K562 (cell line): ENCODE data around the gene SCYL3. TPM values are rescaled to one million over a fixed set of nuclear protein-coding genes. Genes with fewer than 3 reads are reported as not detected.

ENCODE experiments used
- ATAC-seq: fragments of 200-7000 bp; cut with Tn5 transposase; 3 replicates; pipeline ENCODE4 v1.9.1; 2020; ENCODE audit warnings: moderate library complexity
- BruUV-seq: library from RNA; stranded (reverse); fragments of 400-500 nt; replicated peaks from 2 replicates; lab custom pipeline; 2021; lab: Mats Ljungman, UMichigan
- CTCF ChIA-PET: fragments of 300-600 bp; formaldehyde crosslinking; extraction: SDS; loops from one replicate; lab custom pipeline; 2021; ENCODE audit warnings: low intra/inter-chr PET ratio; lab: Yijun Ruan, JAX
- POLR2A ChIA-PET: fragments of 300-600, 350-650 bp; sonication (Branson Sonifier 250); formaldehyde crosslinking; extraction: SDS; loops from one replicate; lab custom pipeline; 2021; ENCODE audit warnings: antibody characterized with exemption, inconsistent platforms; lab: Yijun Ruan, JAX
- DNase-seq, 4 experiments: peaks; one replicate each; pipeline versions ENCODE4 v3.0.0 to v3.0.0-alpha.2; 2011 to 2018; ENCODE audit warnings: low spot score in 3 of 4, mixed read lengths in 3 of 4; ENCODE audit errors: extremely low read depth in 1 of 4
- FAIRE-seq: peaks from 2 replicates; lab custom pipeline; 2011; peaks lifted over from hg19 to GRCh38; lab: Jason Lieb, UNC
- H2AFZ ChIP-seq: 2 replicates; pipeline ENCODE4 v1.6.0; 2011; ENCODE audit warnings: low read depth, low read length, control low read depth, inconsistent platforms
- H3K27ac ChIP-seq: fragments of 200-600 bp; 3 replicates; pipeline ENCODE4 v1.8.0; 2011; ENCODE audit warnings: low read depth, mild to moderate bottlenecking, control low read depth, inconsistent platforms, low read length, moderate library complexity, mixed read lengths; ENCODE audit errors: extremely low read depth
- H3K27me3 ChIP-seq, 2 experiments: fragments of 300-600 bp in 1 of 2; 2 replicates in 1 of 2; 3 replicates in 1 of 2; pipeline versions ENCODE4 v1.6.0 to v1.8.0; 2011; ENCODE audit warnings: inconsistent platforms in 2 of 2, low read length in 2 of 2, mild to moderate bottlenecking in 1 of 2, mixed read lengths in 1 of 2, moderate library complexity in 1 of 2; ENCODE audit not compliant: control insufficient read depth in 2 of 2, insufficient read depth in 2 of 2
- H3K36me3 ChIP-seq: fragments of 300-600 bp; 3 replicates; pipeline ENCODE4 v1.8.0; 2011; ENCODE audit warnings: mild to moderate bottlenecking, low read length, inconsistent platforms; ENCODE audit not compliant: control insufficient read depth, insufficient read depth
- H3K4me1 ChIP-seq, 2 experiments: fragments of 200-600 bp in 1 of 2; replicated peaks in 1 of 2; 2 replicates in 1 of 2; 3 replicates in 1 of 2; pipeline versions ENCODE4 v1.5.1 to v1.8.0; 2011; ENCODE audit warnings: inconsistent platforms in 2 of 2, low read length in 2 of 2, mild to moderate bottlenecking in 1 of 2, mixed read lengths in 1 of 2, moderate library complexity in 1 of 2; ENCODE audit not compliant: control insufficient read depth in 2 of 2, insufficient read depth in 2 of 2
- H3K4me2 ChIP-seq: 2 replicates; pipeline ENCODE4 v1.6.1; 2011; ENCODE audit warnings: low read length, control low read depth, inconsistent platforms, mixed read lengths; ENCODE audit not compliant: insufficient read depth
- H3K4me3 ChIP-seq: fragments of 200-600 bp; sonication (generic), shearing (Covaris generic); 2 replicates; pipeline ENCODE4 v1.5.1; 2016; ENCODE audit warnings: control low read depth, inconsistent platforms
- H3K79me2 ChIP-seq: fragments of 200-600 bp; 3 replicates; pipeline ENCODE4 v1.8.0; 2011; ENCODE audit warnings: low read length, inconsistent platforms; ENCODE audit not compliant: control insufficient read depth, insufficient read depth
- H3K9ac ChIP-seq, 2 experiments: 2 replicates each; pipeline versions ENCODE4 v1.6.0 to v1.6.1; 2011; ENCODE audit warnings: low read depth in 2 of 2, low read length in 2 of 2, control low read depth in 1 of 2, inconsistent platforms in 1 of 2, mild to moderate bottlenecking in 1 of 2, mixed read lengths in 1 of 2; ENCODE audit not compliant: insufficient read depth in 1 of 2
- H3K9me1 ChIP-seq: one replicate; pipeline ENCODE4 v1.6.0; 2011; ENCODE audit warnings: inconsistent platforms, mild to moderate bottlenecking, low read length, moderate library complexity; ENCODE audit not compliant: control insufficient read depth, insufficient read depth
- H3K9me3 ChIP-seq: replicated peaks from 2 replicates; pipeline ENCODE4 v1.5.1; 2011; ENCODE audit warnings: low read depth, low read length, inconsistent platforms; ENCODE audit not compliant: control insufficient read depth, insufficient read depth
- H4K20me1 ChIP-seq: replicated peaks from 2 replicates; pipeline ENCODE4 v1.6.1; 2011; ENCODE audit warnings: low read length, inconsistent platforms, mixed read lengths; ENCODE audit not compliant: control insufficient read depth, insufficient read depth
- ASH1L ChIP-seq: fragments of 450-650 bp; IDR thresholded peaks from 2 replicates; pipeline ENCODE4 v1.6.1; 2018; ENCODE audit warnings: borderline replicate concordance, mild to moderate bottlenecking, low read depth; ENCODE audit not compliant: partially characterized antibody
- ESRRB ChIP-seq: fragments of 250-450 bp; sonication (Bioruptor Pico); IDR thresholded peaks from 2 replicates; pipeline ENCODE4 v1.5.0; 2020; ENCODE audit warnings: mild to moderate bottlenecking, moderate library complexity, borderline replicate concordance
- HMG20B ChIP-seq: fragments of 250-450 bp; sonication (Bioruptor Pico); IDR thresholded peaks from 2 replicates; pipeline ENCODE4 v1.5.0; 2021; ENCODE audit warnings: mild to moderate bottlenecking
- ILF3 ChIP-seq: fragments of 450-650 bp; IDR thresholded peaks from 2 replicates; pipeline ENCODE4 v1.6.1; 2018; ENCODE audit warnings: antibody characterized with exemption, mild to moderate bottlenecking, moderate library complexity, borderline replicate concordance
- MCM7 ChIP-seq, 2 experiments: fragments of 450-650 bp; IDR thresholded peaks; 2 replicates each; pipeline ENCODE4 v1.6.1; 2016 to 2018
- RHOXF2B ChIP-seq: fragments of 250-450 bp; sonication (Bioruptor Pico); conservative IDR thresholded peaks from 2 replicates; pipeline ENCODE4 v1.5.1; 2021
- ZNF316 ChIP-seq: fragments of 450-650 bp; IDR thresholded peaks from 2 replicates; pipeline ENCODE4 v1.6.1; 2016
- WGBS: fragments of 100-300 bp; shearing (Covaris generic); methylation state at CpG from one replicate; pipeline ENCODE4 v1.1.6; 2016; ENCODE audit warnings: low coverage, mixed read lengths; ENCODE audit not compliant: insufficient coverage; ENCODE audit errors: missing lambda C conversion rate; 5-methylcytosine and 5-hydroxymethylcytosine counted together
- in situ Hi-C: fragments of 300-500 bp; cut with MboI; formaldehyde crosslinking; loops from 4 replicates; pipeline ENCODE4 v1.15.0; 2018; ENCODE audit warnings: inconsistent platforms, mixed read lengths
- intact Hi-C: fragments of 100-400 bp; cut with micrococcal nuclease; formaldehyde crosslinking; loops from 2 replicates; pipeline ENCODE4 v1.14.2; 2022
- polyA plus RNA-seq, 8 experiments: library from polyadenylated mRNA; depleted of rRNA in 4 of 8; stranded (reverse) in 5 of 8; unstranded in 3 of 8; fragments of >200 nt; fragmentation: Nextera tagmentation in 2 of 8; fragmentation: Illumina TruSeq in 1 of 8; extraction: Ambion mirVana in 2 of 8; extraction: Trizol in 1 of 8; gene quantifications; 2 replicates each; pipeline versions ENCODE4 v1.2.1 to v1.2.3, GENCODE V29; 2011 to 2014; ENCODE audit warnings: inconsistent platforms in 1 of 8, missing spikeins in 1 of 8
- total RNA-seq, 7 experiments: library from RNA; depleted of rRNA in 6 of 7; stranded (reverse); fragments of >200 nt in 6 of 7; fragmentation: Illumina TruSeq in 2 of 7; extraction: Trizol in 2 of 7; gene quantifications; 2 replicates each; pipeline versions ENCODE4 v1.2.1 to v1.2.3, GENCODE V29; 2011 to 2021; ENCODE audit warnings: low replicate concordance in 1 of 7
- TF ChIP-seq, protein P1 (sequence below): fragments of 450-650 bp; formaldehyde crosslinking; IDR thresholded peaks from 2 replicates; pipeline ENCODE4 v1.4.0; 2022; ENCODE audit warnings: missing genetic modification characterization

Gene SCYL3
- total and polyA plus RNA-seq, 9 of the 15 experiments (the other 6 are each of a cell fraction or from before 2014, with no cell fraction given): 3.6 to 11.4 (median 7.1) TPM

DNA sequence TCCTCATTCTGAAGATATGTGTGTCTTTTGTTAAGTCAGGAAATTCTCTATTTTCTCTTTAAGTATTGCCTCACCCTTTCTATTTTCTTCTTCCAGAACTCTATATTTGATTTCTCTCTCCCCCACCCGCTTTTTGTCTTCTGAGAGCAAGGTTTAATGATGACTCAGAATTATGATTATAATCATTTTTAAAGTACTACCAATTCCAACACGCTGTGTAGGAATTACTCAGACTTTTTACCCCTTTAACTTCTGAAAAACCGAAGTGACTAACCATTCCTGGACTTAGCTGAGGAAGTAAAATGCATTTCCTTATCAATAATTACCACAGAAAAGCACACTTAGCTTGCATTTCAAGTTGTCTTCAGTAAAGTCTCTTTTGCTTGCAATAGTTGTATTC, 20.8 kb upstream of the SCYL3 start:
- Histone ChIP-seq H3K4me2 (no peak overlapping the region), H3K27ac (no peak overlapping the region), H3K9me3 (no peaks in the 10 kb centered on the region), H3K36me3 (no peaks in the 10 kb centered on the region), H3K27me3 (peaks cover 6 to 12% of the 10 kb centered on the region in 2 experiments; a peak in 4 of 5 replicates), H3K9ac (no peak overlapping the region), H3K4me3 (no peak overlapping the region), H3K4me1 (peaks cover 0 to 6% of the 10 kb centered on the region in 2 experiments; a peak in 1 of 5 replicates), H4K20me1 (no peaks in the 10 kb centered on the region), H2AFZ (0 out of 2 replicates have a peak overlapping the region, but pooled peaks have one; percentile 6), H3K9me1 (no peaks in the 10 kb centered on the region), H3K79me2 (no peaks in the 10 kb centered on the region)
- no TSS peak for BruUV-seq
- TF ChIP-seq, protein P1, sequence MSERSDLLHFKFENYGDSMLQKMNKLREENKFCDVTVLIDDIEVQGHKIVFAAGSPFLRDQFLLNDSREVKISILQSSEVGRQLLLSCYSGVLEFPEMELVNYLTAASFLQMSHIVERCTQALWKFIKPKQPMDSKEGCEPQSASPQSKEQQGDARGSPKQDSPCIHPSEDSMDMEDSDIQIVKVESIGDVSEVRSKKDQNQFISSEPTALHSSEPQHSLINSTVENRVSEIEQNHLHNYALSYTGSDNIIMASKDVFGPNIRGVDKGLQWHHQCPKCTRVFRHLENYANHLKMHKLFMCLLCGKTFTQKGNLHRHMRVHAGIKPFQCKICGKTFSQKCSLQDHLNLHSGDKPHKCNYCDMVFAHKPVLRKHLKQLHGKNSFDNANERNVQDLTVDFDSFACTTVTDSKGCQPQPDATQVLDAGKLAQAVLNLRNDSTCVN (CRISPR knock-in tag): no peak
- TF ChIP-seq HMG20B (CRISPR knock-in tag) (no peak), RHOXF2B (no peak), ASH1L (no peak), ESRRB (no peak), ZNF316 (peak; percentile 36), ILF3 (no peak), MCM7 (IDR thresholded peaks at IDR 0.05) (no peak)
- no peak for ATAC-seq
- 2% methylated on average over 3 of the region's 3 CpGs for WGBS
- intact Hi-C loops: no loop called here
- in situ Hi-C loops: no loop called here
- CTCF ChIA-PET: no interaction called here
- no peak for FAIRE-seq
- no peak for DNase-seq
- POLR2A ChIA-PET: no interaction called here
